Measurements from ENCODE around the gene NAA60. TPM values are rescaled to one million over a fixed set of nuclear protein-coding genes. Genes with fewer than 3 reads are reported as not detected.
"Not testable (repeated sequence)": the region's sequence is repeated elsewhere in the genome, so short reads cannot be mapped to it uniquely, and the experiment has no call there.

The NAA60 gene
- total RNA-seq, 1 donor from 2014 or later: 10.1 TPM

DNA sequence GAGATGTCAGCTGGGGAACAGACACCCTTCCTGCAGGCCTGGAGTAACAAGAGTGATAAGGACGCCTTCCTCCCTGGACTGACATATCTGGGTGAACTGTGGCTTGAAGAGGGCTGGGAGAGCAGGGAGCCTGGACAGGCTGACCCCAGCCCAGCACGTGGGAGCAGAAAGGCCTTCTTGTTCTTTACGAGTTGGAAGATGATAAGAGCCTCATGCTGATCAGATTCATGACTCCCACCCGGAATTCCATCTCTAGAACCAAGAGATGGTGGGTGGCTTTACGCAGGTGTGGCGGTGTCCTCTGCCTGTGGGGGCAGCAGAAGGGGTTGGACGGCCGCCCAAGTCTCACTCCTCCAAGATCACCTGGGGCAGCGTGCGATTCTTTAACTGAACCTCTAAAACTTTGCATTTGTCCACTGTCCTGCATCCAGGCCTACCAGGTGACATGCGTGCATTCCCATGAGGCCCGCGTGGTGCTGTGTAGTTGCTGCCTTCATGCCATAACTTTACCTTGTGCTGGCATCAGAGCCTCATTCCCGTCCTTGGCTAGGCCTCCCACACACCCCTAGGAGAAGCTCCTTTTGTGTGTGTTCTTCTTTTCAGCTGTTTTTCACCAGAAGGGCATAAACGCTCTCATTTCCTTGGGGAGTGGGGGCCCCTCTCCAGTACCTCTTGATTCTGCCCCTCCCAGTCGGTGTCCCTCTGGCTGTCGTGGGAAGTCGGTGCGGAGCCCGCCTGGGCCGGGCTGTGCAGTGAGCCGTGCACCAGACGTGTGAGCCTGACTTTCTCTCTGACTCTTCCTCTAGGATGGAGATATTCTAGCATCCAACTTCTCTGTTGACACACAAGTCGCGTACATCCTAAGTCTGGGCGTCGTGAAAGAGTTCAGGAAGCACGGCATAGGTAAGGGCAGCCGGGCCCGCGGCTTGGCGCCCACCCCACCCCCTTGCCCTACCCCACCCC lies 38.5 kb downstream of the NAA60 start:
- DNase-seq (ENCODE audit: low read depth in 2 of 2): no peak

DNA sequence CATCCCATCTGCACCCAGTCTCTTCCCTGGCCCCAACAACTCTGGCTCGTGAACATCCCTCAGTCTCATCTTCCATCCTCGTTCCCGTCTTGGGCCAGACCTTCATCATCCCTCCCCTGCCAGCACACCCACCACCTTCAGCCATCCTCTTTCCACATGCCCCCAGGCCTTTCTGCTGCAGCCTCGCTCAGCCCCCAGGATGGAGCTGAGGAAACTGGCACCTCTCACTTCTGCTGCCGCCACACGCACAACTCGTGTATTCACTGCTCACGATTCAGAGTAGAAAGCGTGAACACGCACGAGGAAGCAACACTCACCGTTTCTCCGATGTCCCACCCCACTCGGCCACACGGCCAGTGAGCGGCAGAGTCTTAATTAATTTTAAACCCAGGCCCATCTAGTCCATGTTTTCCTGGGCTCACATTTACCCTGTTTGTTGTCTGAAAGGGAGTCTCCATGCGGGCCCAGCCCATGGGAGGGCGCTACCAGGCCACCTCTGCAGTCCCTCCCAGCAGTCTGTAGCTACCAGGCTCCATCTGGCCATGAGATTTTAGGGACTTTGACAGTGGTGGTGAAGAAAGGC lies 39.3 kb downstream of the NAA60 start:
- no peak for DNase-seq (ENCODE audit: low read depth in 2 of 2)

DNA sequence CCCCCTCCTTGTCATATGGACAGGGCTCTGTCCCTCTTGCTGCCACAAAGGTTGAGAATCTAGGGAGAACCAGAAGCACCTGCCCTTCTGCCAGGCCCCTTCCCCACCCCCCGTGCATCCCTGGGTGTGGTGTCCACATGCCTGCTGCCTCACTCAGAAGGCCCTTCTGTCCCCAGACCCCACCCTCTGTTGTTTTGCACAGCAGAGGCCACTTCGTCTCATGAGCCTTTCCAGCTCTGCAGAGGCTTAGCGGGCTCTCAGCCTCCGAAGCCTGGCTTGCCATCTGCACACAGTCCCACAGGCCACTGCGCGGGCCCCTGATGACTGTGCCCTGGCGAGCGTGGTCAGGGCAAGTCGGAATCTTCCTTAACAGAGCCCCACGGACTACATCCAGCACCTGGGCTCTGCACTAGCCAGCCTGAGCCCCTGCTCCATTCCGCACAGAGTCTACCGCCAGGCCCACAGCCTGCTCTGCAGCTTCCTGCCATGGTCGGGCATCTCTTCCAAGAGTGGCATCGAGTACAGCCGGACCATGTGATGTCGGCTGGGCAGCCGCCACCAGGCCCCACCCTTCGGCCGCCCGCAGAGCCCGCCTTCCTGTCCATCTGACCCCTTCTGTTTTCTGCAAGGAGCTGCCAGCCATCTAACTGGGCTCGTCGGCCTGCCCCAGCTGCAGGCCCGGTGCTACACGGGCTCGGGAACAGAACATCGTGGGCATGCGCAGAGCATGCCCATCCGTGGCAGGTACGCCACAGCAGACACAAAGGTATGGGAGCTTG lies 41.0 kb downstream of the NAA60 start:
- DNase-seq (ENCODE audit: low read depth in 2 of 2): no peak

DNA sequence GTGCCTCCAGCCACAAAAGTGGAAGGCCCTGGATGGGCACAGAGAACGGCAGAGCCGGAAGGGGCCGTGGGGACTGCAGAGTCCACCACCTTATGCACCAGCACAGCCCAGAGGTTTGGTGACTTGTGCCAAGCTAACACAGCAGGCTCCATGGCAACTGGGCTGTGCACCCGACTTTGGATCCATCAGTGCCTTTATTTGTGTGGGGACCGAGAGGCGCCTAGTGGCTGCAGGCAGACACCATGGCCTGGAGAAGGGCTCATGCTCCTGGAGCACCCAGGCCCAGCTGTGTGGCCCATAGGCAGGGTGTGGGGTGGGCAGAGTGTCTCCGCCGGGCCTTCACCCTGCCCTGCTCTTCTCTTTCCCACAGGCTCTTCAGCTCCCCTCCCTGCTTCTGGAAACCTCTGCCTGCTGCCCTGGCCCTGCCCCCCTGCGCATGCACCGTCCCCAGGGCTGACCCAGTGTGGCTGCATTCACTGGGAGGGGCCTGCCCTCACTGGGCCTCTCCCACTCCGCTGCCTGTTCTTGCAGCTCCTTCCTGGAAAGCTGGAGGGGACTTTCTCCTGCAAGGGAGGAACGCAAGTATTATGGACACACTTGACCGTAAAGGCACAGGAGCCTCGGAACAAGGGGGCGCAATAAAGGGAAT lies 41.7 kb downstream of the NAA60 start:
- DNase-seq (ENCODE audit: low read depth in 2 of 2): no peak

DNA sequence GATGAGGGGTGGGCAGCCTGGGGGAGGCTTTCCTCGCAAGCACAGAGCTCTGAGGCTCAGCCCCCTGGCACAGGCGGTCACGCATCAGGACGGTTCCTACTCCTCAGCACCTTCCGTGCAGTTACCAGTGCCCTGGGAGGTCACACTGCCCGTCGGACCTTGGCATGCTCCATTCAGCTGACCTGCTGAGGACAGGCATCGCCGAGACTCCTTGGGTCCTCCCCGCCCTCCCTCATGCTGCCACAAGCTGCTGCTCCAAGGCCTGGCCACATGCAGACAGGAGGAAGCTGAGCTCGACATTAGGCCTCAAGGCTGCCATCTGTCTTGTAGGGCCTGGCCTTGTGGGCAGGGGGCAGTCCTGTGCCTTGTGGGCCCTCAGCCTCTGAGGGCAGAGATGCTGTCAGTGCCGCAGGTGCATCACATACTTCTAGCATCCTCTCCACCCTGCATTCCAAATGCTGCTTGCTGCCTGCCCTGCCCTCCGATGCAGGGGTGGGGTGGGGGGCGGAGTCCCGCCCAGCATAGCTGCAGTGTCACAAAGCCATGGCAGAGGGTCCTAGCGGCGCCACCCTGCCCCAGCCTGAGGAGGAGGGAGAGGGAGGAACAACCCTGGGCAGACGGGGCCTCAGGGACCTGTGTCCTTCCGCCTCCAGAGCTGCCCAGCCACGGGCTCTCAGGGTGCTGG lies 42.5 kb downstream of the NAA60 start:
- DNase-seq (ENCODE audit: low read depth in 2 of 2): no peak

DNA sequence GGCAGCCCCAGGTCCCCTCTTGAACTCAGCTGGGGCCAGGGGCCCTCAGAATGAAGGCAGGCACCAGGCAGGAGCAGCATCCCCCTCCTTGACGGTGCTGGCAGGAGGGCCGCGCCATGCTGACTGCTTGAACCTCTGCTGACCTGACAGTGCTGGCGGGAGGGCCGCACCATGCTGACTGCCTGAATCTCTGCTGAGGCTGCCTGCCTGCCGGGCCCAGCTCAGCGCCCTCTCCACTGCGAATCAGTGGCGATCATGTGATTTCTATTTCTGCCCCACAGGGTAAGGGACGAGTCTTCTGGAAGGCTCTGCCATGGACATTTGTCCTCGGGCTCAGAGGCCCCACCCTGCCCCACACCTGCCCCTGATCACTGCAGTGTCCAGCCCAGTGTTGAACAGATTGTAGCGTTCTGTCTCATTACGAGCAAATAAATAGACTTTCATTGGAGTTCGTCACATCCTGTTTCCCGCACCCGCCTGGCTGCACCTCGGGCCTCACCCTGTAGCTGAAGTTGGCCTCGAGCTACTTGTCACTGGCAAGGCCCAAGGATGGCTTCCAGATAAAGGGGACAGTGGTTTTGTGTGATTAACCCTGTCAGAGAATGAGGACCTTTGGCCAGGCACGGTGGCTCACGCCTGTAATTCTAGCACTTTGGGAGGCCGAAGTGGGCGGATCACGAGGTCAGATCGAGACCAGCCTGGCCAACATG lies 43.2 kb downstream of the NAA60 start:
- no peak for DNase-seq (ENCODE audit: low read depth in 2 of 2)

DNA sequence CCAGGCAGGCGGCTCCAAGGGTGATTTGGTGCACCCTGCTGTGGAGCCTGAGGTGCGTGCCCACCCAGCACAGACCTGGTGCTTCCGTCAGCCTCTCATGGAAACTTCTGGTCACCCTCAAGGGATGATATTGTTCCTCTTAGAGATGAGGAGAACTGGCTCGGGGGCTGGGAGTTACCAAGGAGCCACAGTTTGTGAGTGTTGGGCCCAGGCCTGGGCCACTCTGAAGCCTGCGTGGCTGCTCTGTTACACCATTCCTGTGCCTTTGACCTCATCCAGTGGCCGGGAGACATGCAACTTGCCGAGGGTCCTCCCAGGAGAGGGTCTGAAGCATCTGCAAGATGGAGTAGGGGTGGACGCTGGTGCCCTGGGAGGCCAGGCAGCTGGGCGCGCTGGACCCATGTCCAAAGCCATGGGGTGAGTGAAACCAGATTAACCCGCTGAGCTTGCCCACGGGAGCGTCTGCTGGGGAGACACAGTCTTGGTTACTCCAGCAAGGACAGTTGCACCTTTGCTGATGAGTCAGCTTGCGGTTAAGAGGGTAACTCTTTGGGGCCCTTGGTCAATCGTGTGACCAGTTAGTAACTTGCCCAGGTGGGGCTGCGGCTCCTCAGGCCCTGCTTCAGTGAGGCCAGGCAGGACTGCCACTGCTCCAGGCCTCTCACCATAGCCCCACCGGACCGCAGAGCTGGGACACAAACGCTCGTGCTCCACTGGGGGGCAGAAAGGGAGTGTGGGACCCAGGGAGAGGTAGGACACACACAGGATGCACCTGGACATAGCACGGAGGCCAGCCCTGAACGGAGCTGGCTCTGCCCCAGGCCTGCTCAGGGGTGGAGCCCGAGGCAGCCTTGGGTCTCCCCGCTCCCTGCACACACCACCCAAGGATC lies 44.3 kb downstream of the NAA60 start:
- peak; percentile 13 to 63 for DNase-seq (ENCODE audit: low read depth in 2 of 2)

DNA sequence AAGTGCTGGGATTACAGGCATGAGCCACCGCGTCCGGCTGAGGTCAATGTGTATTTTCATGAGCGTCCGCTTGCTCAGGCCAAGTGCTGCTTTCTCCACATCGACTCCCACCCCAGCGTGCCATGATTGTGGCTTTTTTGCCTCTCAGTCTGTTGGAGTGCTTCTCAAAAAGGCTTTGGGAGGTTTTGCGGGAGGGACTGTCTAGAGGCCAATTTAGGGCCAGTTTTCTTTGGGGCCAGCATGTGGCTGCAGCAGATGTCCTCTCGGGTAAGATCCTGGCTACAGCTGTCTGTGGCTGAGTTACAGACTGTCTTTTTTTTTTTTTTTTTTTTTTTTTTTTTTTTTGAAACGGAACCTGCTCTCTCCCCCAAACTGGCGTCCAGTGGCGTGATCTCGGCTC lies 45.3 kb downstream of the NAA60 start:
- DNase-seq (ENCODE audit: low read depth in 2 of 2): no peak

DNA sequence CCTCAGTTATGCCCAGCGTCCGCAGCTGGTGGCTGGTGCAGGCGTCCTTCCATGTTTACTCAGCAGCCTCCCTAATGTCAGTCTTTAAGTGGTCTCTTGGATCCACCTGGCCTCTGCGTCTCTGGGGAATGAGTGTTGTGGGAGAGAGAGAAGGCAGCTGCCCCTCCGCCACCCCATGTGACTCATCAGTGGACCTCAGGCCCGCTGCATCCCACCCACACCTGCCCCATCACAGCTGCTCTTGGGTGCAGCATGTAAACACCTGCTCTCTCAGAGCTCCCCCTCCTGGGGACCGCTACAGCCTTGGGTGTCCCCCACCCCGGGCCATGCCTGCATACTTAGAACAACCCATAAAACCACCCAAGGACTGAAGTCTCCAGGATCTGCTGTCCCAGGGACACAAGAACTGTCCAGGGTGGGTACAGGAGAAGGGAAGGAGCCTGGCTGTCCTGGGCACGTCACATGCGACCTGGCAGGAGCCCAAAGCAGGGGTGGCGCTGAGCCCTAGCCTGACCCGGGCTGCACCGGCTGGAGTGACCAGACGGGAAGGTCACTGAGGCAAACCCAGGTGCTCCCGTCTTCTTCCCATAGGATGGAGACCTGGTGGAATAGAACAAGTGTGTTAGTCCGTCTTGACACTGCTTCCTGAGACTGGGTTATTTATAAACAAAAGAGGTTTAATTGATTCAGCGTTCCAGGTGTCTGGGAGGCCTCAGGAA lies 47.6 kb downstream of the NAA60 start:
- DNase-seq (ENCODE audit: low read depth in 2 of 2): no peak

DNA sequence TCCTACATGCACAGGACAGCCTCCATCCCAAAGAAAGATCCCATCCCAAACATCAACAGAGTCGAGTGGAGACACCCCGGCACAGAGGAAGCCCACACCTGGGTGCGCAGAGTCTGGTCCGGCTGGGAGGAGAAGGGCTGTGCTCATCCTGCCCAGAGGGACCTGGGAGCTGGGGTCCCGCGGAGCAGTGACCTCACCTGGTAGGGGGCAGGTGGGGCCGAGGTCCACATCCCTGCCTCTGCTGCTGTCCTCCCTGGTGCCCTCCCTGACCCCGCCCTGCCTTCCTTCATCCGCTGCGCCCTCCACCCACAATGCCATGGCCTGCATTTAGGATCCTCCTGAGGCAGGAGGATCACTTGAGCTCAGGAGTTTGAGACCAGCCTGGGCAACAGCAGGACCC lies 48.9 kb downstream of the NAA60 start:
- no peak for DNase-seq (ENCODE audit: low read depth in 2 of 2)

DNA sequence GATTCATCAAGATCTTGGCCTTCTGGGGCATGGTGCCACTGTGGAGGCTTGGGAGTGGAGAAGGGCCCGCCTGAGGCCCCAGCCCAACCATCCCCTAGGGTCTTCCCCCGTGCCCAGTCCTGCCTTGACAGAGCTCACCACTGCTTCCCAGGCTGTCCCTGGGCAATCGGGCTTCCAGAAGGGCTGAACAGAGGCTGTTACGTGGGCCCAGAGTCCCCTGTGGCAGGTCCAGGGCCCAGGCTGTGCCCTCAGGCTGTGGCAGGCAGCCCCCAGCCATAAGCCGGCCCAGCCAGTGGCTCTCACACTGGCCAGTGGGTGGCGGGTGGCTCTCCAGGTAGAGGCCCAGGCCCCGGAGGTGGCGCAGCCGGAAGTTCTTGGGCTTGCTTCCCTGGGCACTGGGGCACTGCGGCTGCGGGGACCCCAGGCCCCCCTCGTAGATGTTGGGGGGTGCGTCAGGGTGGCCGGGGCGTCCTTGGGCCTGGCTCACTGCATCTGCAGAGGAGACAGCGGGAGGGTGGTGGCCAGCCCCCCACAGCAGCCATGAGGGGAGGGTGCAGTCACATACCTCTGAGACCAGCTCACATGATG lies 51.0 kb downstream of the NAA60 start:
- no peak for DNase-seq (ENCODE audit: low read depth in 2 of 2)

DNA sequence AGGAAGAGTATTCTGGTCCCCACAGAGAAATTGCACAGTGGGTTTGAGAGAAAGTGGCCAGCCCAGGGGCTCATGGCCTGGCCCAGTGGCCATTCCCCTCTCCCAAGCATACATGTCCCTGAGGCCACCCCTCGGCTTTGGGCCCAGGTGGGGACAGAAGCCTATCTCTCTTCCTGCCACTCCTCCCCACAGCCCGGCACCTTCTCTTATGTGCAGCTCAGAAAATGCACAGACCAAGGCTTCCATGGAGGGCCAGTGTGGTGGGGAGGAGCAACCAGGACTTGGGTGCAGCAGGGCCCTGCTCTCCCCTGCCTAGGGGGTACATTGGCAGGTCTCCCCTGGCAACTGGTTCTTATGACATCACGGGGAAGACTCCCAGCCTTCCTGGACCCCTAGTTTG lies 51.7 kb downstream of the NAA60 start, which contains the start of gene C16orf90:
Gene C16orf90, minus strand, starts transcription at position 314 of the 400 bp plus-strand sequence. Its CDS starts 68 bp downstream, at position 246.
- DNase-seq (ENCODE audit: low read depth in 2 of 2): no peak

DNA sequence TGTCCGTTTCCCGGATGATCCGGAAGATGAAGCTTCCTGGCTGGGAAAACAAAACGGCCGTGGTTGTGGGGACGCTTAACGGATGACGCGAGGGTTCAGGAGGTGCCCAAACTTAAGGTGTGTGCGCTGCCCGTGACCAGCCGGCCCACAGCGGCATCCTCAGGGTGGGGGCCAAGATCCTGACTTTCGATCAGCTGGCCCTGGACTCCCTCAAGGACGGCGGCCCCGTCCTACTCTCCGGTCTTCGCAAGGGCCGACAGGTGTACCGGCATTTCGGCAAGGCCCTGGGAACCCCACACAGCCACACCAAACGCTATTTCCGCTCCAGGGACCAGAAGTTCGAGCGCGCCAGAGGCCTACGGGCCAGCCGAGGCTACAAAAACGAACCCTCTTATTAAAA lies 52.9 kb downstream of the NAA60 start:
- DNase-seq (ENCODE audit: low read depth in 2 of 2): no peak

DNA sequence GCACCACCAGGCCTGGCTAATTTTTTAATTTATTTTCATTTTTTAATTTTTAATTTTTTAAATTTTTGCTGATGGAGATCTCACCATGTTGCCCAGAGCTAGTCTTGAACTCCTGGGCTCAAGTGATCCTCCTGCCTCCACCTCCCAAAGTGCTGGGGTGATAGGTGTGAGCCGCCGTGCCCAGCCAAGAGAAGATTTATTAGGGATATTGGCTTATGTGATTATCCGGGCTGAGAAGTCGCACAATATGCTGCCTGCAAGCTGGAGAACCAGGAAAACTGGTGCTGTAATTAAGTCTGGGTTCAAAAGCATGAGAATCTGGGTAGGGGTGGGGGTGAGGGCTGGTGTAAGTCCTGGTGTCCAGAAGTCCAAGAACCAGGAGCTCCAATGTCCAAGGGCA lies 54.3 kb downstream of the NAA60 start:
- DNase-seq (ENCODE audit: low read depth in 2 of 2): no peak

DNA sequence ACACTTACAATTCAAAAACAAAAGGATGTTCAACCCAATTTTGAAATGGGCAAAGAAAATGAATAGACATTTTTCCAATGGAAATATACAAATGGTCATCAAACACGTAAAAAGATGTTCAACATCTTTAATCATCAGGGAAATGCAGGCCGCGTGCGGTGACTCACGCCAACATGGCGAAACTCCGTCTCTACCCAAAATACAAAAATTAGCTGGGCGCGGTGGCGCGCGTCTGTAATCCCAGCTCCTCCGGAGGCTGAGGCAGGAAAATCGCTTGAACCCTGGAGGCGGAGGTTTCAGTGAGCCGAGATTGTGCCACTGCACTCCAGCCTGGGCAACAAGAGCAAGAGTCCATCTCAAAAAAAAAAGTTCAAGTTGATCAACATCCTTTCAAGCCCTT lies 55.5 kb downstream of the NAA60 start:
- DNase-seq (ENCODE audit: low read depth in 2 of 2): no peak

DNA sequence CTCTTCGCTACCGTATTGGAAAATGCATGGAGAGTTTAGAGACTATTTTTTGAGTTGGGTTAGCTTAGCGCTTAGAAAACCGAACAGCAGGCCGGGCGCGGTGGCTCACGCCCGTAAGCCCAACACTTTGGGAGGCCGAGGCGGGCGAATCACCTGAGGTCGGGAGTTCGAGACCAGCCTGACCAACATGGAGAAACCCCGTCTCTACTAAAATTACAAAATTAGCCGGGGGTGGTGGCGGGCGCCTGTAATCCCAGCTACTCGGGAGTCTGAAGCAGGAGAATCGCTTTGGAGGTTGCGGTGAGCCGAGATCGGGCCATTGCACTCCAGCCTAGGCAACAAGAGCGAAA lies 57.9 kb downstream of the NAA60 start:
- not testable (repeated sequence) for DNase-seq (ENCODE audit: low read depth in 2 of 2)

DNA sequence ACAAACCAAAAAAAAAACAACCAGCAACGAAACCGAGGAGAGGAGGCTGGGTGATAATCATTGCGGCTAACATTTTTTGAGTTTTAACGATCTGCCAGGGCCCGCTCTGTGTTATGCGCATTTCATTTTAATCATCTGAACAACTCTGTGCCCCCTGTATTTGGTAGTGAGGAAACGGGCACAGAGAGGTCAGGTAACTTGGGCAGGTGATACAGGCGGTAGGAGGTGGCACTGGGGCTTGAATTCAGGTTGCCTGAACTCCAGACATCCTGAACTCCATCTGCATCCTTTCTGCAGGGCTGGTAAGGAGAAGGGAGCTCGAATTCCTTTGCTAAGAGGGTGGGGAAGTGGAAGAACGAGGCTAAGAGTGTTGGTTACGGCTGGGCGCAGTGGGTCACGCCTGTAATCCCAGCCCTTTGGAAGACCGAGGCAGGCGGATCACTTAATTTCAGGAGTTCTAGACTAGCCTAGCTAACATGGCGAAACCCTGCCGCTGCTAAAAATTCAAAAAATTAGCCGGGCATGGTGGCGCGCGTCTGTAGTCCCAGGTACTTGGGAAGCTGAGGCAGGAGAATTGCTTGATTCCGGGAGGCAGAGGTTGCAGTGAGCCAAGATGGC lies 58.4 kb downstream of the NAA60 start:
- DNase-seq (ENCODE audit: low read depth in 2 of 2): no peak

DNA sequence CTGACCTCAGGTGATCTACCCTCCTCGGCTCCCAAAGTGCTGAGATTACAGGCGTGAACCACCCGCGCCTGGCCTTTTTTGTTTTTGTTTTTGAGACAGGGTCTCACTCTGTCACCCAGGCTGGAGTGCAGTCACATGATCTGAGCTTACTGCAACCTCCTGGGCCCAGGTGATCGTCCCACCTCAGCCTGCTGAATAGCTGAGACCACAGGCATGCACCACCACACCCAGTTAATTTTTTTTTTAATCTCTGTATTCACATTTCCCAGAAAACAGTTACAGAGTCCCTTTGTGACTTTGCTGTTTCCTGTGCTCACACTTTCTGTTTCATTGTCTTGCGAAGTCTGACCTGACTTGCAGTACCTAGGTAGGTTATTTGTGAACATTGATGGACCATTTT lies 60.0 kb downstream of the NAA60 start:
- DNase-seq (ENCODE audit: low read depth in 2 of 2): peak in 1 of 2 donors; percentile 43

All from lung microvascular endothelial cell (primary cell).